Astrocyte (in vitro differentiated cells and primary cell): ENCODE measurements around the gene AUP1. TPM values are rescaled to one million over a fixed set of nuclear protein-coding genes. Genes with fewer than 3 reads are reported as not detected.

Experiments used
- DNase-seq: peaks from one replicate; pipeline ENCODE4 v3.0.0-alpha.2; 2010; ENCODE audit warnings: low read depth
- FAIRE-seq: peaks from 2 replicates; lab custom pipeline; 2011; peaks lifted over from hg19 to GRCh38; lab: Jason Lieb, UNC
- H2AFZ ChIP-seq: 2 replicates; pipeline ENCODE4 v1.6.0; 2012; ENCODE audit warnings: low read depth, low read length, inconsistent platforms
- H3K27ac ChIP-seq: 2 replicates; pipeline ENCODE4 v1.5.1; 2011; ENCODE audit warnings: low read depth, low read length, inconsistent platforms
- H3K27me3 ChIP-seq: 2 replicates; pipeline ENCODE4 v1.6.0; 2011; ENCODE audit warnings: low read length, inconsistent platforms; ENCODE audit not compliant: insufficient read depth
- H3K36me3 ChIP-seq: 2 replicates; pipeline ENCODE4 v1.5.1; 2011; ENCODE audit warnings: low read length, inconsistent platforms; ENCODE audit not compliant: insufficient read depth
- H3K4me1 ChIP-seq: 2 replicates; pipeline ENCODE4 v1.5.1; 2011; ENCODE audit warnings: low read length, inconsistent platforms; ENCODE audit not compliant: insufficient read depth
- H3K4me2 ChIP-seq: 2 replicates; pipeline ENCODE4 v1.6.0; 2012; ENCODE audit warnings: low read length, inconsistent platforms
- H3K4me3 ChIP-seq: 2 replicates; pipeline ENCODE4 v1.5.1; 2011; ENCODE audit warnings: low read depth, mild to moderate bottlenecking, low read length, inconsistent platforms; ENCODE audit not compliant: insufficient read depth
- H3K79me2 ChIP-seq: 2 replicates; pipeline ENCODE4 v1.6.0; 2012; ENCODE audit warnings: mild to moderate bottlenecking, low read length, inconsistent platforms; ENCODE audit not compliant: insufficient read depth
- H3K9ac ChIP-seq: 2 replicates; pipeline ENCODE4 v1.6.0; 2012; ENCODE audit warnings: mild to moderate bottlenecking, low read length, inconsistent platforms
- H3K9me3 ChIP-seq: 2 replicates; pipeline ENCODE4 v1.5.1; 2012; ENCODE audit warnings: low read depth, mild to moderate bottlenecking, low read length, inconsistent platforms; ENCODE audit not compliant: insufficient read depth
- H4K20me1 ChIP-seq: 2 replicates; pipeline ENCODE4 v1.6.0; 2012; ENCODE audit warnings: low read length, inconsistent platforms; ENCODE audit not compliant: insufficient read depth
- H3K27ac Mint-ChIP-seq: one replicate; pipeline ENCODE4 v1.8.0; 2021; ENCODE audit warnings: mild to moderate bottlenecking, mixed read lengths; ENCODE audit not compliant: unreplicated experiment
- H3K27me3 Mint-ChIP-seq: one replicate; pipeline ENCODE4 v1.8.0; 2021; ENCODE audit warnings: low read depth, mixed read lengths; ENCODE audit not compliant: unreplicated experiment
- H3K36me3 Mint-ChIP-seq: one replicate; pipeline ENCODE4 v1.8.0; 2021; ENCODE audit warnings: low read depth, mixed read lengths; ENCODE audit not compliant: unreplicated experiment
- H3K4me1 Mint-ChIP-seq: one replicate; pipeline ENCODE4 v1.8.0; 2021; ENCODE audit warnings: low read depth, mixed read lengths; ENCODE audit not compliant: unreplicated experiment
- H3K4me3 Mint-ChIP-seq: one replicate; pipeline ENCODE4 v1.8.0; 2021; ENCODE audit warnings: mild to moderate bottlenecking, moderate library complexity, mixed read lengths; ENCODE audit not compliant: unreplicated experiment
- H3K9me3 Mint-ChIP-seq: one replicate; pipeline ENCODE4 v1.8.0; 2021; ENCODE audit warnings: mild to moderate bottlenecking, mixed read lengths; ENCODE audit not compliant: unreplicated experiment
- CTCF ChIP-seq: IDR thresholded peaks from 2 replicates; pipeline ENCODE4 v1.5.1; 2011; ENCODE audit warnings: low read depth, mild to moderate bottlenecking, inconsistent platforms, low read length, moderate library complexity; ENCODE audit not compliant: insufficient read depth
- EZH2 ChIP-seq: IDR thresholded peaks from 2 replicates; pipeline ENCODE4 v1.6.1; 2012; ENCODE audit warnings: mild to moderate bottlenecking, low read length, inconsistent platforms; ENCODE audit not compliant: insufficient read depth
- total RNA-seq: library from RNA; stranded (reverse); gene quantifications from 2 replicates; pipeline ENCODE4 v1.2.1, GENCODE V29; 2021

Gene AUP1
- total RNA-seq, 1 donor from 2014 or later = 82.5 TPM

GRCh38 chr2:74514368-74515270 is 14.9 kb downstream of the AUP1 start, which contains the start of gene TLX2:
TSS of gene TLX2 (plus strand) at chr2:74514450. CDS start at chr2:74514807, 357 bp downstream.
- TF ChIP-seq CTCF (no peak), EZH2 (peak; percentile 82)
- Histone ChIP-seq H4K20me1 (peaks cover 6% of the 10 kb centered on the region), H3K36me3 (no peaks in the 10 kb centered on the region), H3K4me2 (no peak within 1 kb of the TSS), H3K79me2 (no peaks in the 10 kb centered on the region), H3K27ac (no peak within 1 kb of the TSS), H3K27me3 (peaks cover 88% of the 10 kb centered on the region), H3K4me1 (peaks cover 11% of the 10 kb centered on the region), H2AFZ (no peak within 1 kb of the TSS), H3K9ac (no peak within 1 kb of the TSS), H3K4me3 (no peak within 1 kb of the TSS), H3K9me3 (no peaks in the 10 kb centered on the region)
- no peaks in the 10 kb centered on the region for H3K36me3 Mint-ChIP-seq
- no peaks in the 10 kb centered on the region for H3K4me1 Mint-ChIP-seq
- H3K9me3 Mint-ChIP-seq = peaks cover 8% of the 10 kb centered on the region
- DNase-seq = no peak
- H3K4me3 Mint-ChIP-seq = no peak within 1 kb of the TSS
- FAIRE-seq = no peak
- H3K27ac Mint-ChIP-seq = no peak within 1 kb of the TSS
- H3K27me3 Mint-ChIP-seq = peaks cover 78% of the 10 kb centered on the region

DNA sequence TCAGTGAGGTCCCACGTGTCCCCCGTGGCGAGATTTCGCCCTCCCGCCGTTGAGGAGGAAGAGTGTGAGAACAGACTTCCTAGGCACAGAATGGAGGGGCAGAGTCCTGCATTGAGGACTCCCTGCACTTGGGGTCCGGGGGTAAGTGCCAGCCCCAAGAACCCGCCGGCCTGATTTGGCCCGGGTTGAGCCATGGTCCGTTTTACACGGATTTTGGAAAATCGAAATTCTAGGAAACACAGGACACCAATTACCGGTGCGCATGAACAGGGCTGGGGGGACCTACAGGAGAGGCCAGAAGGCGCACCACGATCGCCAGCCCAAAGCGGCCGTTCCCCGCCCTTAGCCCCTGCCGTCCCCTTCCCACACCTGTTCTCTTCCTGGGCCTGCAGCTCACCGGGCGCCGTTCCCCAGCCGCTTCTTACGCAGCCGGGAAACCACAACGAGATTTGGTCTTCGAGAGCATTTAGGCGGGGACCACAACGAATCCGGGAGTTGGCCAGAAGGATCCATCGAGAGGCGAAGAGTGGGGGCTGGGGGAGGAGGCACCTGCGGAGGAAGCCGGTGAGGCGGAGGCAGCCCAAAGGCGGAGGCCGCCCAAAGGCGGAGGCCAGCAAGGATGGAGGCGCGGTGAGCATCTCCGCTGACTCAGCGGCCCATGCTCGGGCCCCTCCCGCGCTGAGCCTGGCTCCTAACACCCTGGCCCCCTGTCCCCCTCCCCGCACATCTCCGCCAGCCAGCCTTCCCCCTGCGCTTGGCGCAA is 15.7 kb downstream of the AUP1 start:
- Mint-ChIP-seq H3K27ac (no peak overlapping the region), H3K27me3 (peaks cover 71% of the 10 kb centered on the region), H3K4me1 (no peaks in the 10 kb centered on the region), H3K36me3 (no peaks in the 10 kb centered on the region), H3K9me3 (peaks cover 8% of the 10 kb centered on the region), H3K4me3 (no peak overlapping the region)
- Histone ChIP-seq H4K20me1 (peaks cover 6% of the 10 kb centered on the region), H3K27me3 (peaks cover 81% of the 10 kb centered on the region), H3K79me2 (no peaks in the 10 kb centered on the region), H3K4me3 (no peak overlapping the region), H2AFZ (no peak overlapping the region), H3K36me3 (no peaks in the 10 kb centered on the region), H3K9me3 (no peaks in the 10 kb centered on the region), H3K4me1 (peaks cover 11% of the 10 kb centered on the region), H3K27ac (no peak overlapping the region), H3K4me2 (no peak overlapping the region), H3K9ac (no peak overlapping the region)
- no peak for FAIRE-seq
- no peak for DNase-seq
- TF ChIP-seq EZH2 (peak; percentile 78), CTCF (no peak)
